Measurements from ENCODE around the gene ZNF23. TPM values are rescaled to one million over a fixed set of nuclear protein-coding genes. Genes with fewer than 3 reads are reported as not detected.

The ZNF23 gene
- total RNA-seq, 1 experiment from 2014 or later: 11.1 TPM

- Histone ChIP-seq H3K27ac (ENCODE audit: low read depth, low read length) (no peak within 1 kb of the TSS), H3K36me3 (ENCODE audit: control insufficient read depth in 1 of 2, insufficient read depth in 2 of 2, low read length in 2 of 2) (no peaks in the 10 kb centered on the region), H3K27me3 (ENCODE audit: insufficient read depth, low read length) (no peaks in the 10 kb centered on the region), H3K9me2 (ENCODE audit: insufficient read depth) (no peaks in the 10 kb centered on the region), H3K4me2 (ENCODE audit: low read length) (no peak within 1 kb of the TSS), H3K4me3 (replicated peaks in 1 of 2; ENCODE audit: low read depth in 1 of 2, low read length in 2 of 2) (no peak within 1 kb of the TSS), H4K20me1 (ENCODE audit: insufficient read depth) (no peaks in the 10 kb centered on the region), H2AFZ (ENCODE audit: low read depth, low read length, poor library complexity, severe bottlenecking) (no peak within 1 kb of the TSS), H3K9me3 (ENCODE audit: control insufficient read depth in 1 of 2, insufficient read depth in 1 of 2, low read depth in 1 of 2, low read length in 2 of 2) (no peaks in the 10 kb centered on the region), H3K4me1 (ENCODE audit: control insufficient read depth in 1 of 2, insufficient read depth in 2 of 2, low read length in 2 of 2) (peaks cover 0 to 6% of the 10 kb centered on the region in 2 experiments; a peak in 1 of 4 replicates), H3K79me2 (ENCODE audit: insufficient read depth, low read length) (no peaks in the 10 kb centered on the region), H3K9ac (ENCODE audit: low read length) (no peak within 1 kb of the TSS)
- no peak for ATAC-seq
- intact Hi-C loops (cut with micrococcal nuclease): no loop called here
- ChIA-PET POLR2A (no interaction called here), CTCF (interaction anchor here (1.4 to 1.6 kb wide), 2 partner anchors 11 kb away, joined by 3 to 4 read pairs; no protein-coding TSS in a partner anchor), RAD21 (ENCODE audit: low non-redundant PET in 1 of 2, low total read pairs in 2 of 2, uncharacterized antibody in 2 of 2, unreplicated experiment in 2 of 2) (no interaction called here)
- TF ChIP-seq FOSL1 (IDR thresholded peaks at IDR 0.05; ENCODE audit: low read depth) (no peak), POLR2AphosphoS5 (IDR thresholded peaks at IDR 0.05; ENCODE audit: low read depth, low read length) (no peak), ZBTB33 (IDR thresholded peaks at IDR 0.05; ENCODE audit: extremely low read depth, insufficient replicate concordance, low read length) (no peak), JUND (IDR thresholded peaks at IDR 0.05) (no peak), CEBPB (IDR thresholded peaks at IDR 0.05; ENCODE audit: low read depth) (no peak), MAX (IDR thresholded peaks at IDR 0.05) (no peak)
- no TSS peak for BruUV-seq (replicated peaks)
- no peak for DNase-seq (ENCODE audit: low read depth, low spot score)
Measured at GRCh38 chr16:71489122-71489521, 27.1 kb upstream of the ZNF23 start, which contains the start of gene ZNF19. Gene ZNF19 (minus strand): TSS chr16:71489324. CDS start chr16:71482114, 7,210 bp downstream.

Data from HCT116 (cell line).